GM12874 (cell line): ENCODE measurements around the gene CRNKL1.

ENCODE experiments used
- CTCF ChIP-seq: IDR thresholded peaks from 2 replicates; pipeline ENCODE4 v1.5.1; 2011; ENCODE audit warnings: low read depth, mild to moderate bottlenecking, control low read depth, low read length, moderate library complexity; ENCODE audit not compliant: insufficient read depth

Gene CRNKL1

GRCh38 chr20:20018366-20018765, 33.9 kb downstream of the CRNKL1 start:
- TF ChIP-seq CTCF, result no peak

- TF ChIP-seq CTCF, result no peak
Measured at GRCh38 chr20:20017844-20018185, 34.5 kb downstream of the CRNKL1 start.

GRCh38 chr20:20017001-20017843, 35.0 kb downstream of the CRNKL1 start, which contains the start of gene NAA20:
Gene NAA20 (plus strand): TSS chr20:20017362. CDS start chr20:20017397, 35 bp downstream.
- TF ChIP-seq CTCF, result peak; percentile 90

- no peak for TF ChIP-seq CTCF
Measured at GRCh38 chr20:20014659-20015058, 37.6 kb downstream of the CRNKL1 start.

- no peak for TF ChIP-seq CTCF
Measured at GRCh38 chr20:20012541-20012940, 39.7 kb downstream of the CRNKL1 start.

- no peak for TF ChIP-seq CTCF
Measured at GRCh38 chr20:20010639-20011500, 41.4 kb downstream of the CRNKL1 start.

GRCh38 chr20:20009784-20010253, 42.4 kb downstream of the CRNKL1 start:
- no peak for TF ChIP-seq CTCF
